HFFc6 (cell line): Measurements from ENCODE around the gene PCNX3. TPM values are rescaled to one million over a fixed set of nuclear protein-coding genes. Genes with fewer than 3 reads are reported as not detected.

ENCODE experiments used
- DNase-seq: peaks from one replicate; pipeline ENCODE4 v3.0.0-alpha.2; 2018
- H3K27ac Mint-ChIP-seq: 2 replicates; pipeline ENCODE4 v1.8.0; 2020; ENCODE audit warnings: mild to moderate bottlenecking, mixed read lengths
- H3K27me3 Mint-ChIP-seq: 2 replicates; pipeline ENCODE4 v1.8.0; 2021; ENCODE audit warnings: mild to moderate bottlenecking, moderate library complexity, mixed read lengths; ENCODE audit not compliant: insufficient read depth
- H3K36me3 Mint-ChIP-seq: 2 replicates; pipeline ENCODE4 v1.8.0; 2021; ENCODE audit warnings: low read depth, mixed read lengths
- H3K4me1 Mint-ChIP-seq: 2 replicates; pipeline ENCODE4 v1.8.0; 2020; ENCODE audit warnings: low read depth, mixed read lengths
- H3K4me3 Mint-ChIP-seq: 2 replicates; pipeline ENCODE4 v1.8.0; 2020; ENCODE audit warnings: mild to moderate bottlenecking, moderate library complexity, mixed read lengths
- H3K9me3 Mint-ChIP-seq: 2 replicates; pipeline ENCODE4 v1.8.0; 2020; ENCODE audit warnings: mild to moderate bottlenecking, mixed read lengths
- total RNA-seq, 6 experiments: library from RNA; stranded (reverse); fragmentation: NEBNext Ultra II Directional; extraction: Animal tissue kit (Norgen Biotek cat#: 25700); gene quantifications; 2 replicates in 1 of 6; 3 replicates in 5 of 6; pipeline ENCODE4 v1.2.3, GENCODE V29; 2021
- TF ChIP-seq, protein P1 (sequence below): fragments of 200-600 bp; sonication (generic); IDR thresholded peaks from 2 replicates; pipeline ENCODE4 v1.5.0; 2021; ENCODE audit warnings: antibody characterized with exemption, mild to moderate bottlenecking

PCNX3 gene
- total RNA-seq, 6 experiments from 2014 or later: 51.5 to 66.7 (median 57.3) TPM

DNA sequence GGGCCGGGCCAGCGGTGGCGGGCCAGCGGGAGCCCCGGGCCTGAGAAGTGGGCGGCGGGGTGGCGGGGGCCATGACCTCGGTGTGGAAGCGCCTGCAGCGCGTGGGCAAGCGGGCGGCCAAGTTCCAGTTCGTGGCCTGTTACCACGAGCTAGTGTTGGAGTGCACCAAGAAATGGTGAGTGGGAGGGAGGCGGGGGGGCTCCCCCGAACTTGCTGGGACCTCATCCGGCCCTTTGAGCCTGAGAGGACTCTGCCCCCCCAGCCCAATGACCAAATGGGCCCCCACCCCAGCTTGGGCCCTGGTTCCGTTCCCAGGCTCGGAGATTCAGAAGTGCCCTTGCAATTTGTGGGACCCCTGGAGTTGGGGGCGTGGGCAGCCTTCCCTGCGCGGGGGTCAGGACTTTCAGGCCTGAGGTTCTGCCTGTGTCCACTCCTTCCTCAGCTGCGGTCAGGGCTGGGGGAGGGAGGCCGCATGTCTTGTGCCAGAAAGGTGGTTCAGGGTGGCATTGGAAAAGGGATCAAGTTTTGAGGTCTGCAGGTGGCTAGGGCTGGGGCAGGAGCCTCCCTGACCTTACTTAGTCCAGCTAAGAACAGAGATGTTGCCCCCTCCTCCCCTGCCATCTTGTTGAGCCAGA, 39.2 kb upstream of the PCNX3 start:
- DNase-seq: no peak
- H3K4me3 Mint-ChIP-seq: peak overlapping the region; percentile 89
- peaks cover 59% of the 10 kb centered on the region for H3K4me1 Mint-ChIP-seq
- peak overlapping the region; percentile 81 for H3K27ac Mint-ChIP-seq
- H3K27me3 Mint-ChIP-seq: peaks cover 13% of the 10 kb centered on the region
- no peaks in the 10 kb centered on the region for H3K9me3 Mint-ChIP-seq
- TF ChIP-seq, protein P1, sequence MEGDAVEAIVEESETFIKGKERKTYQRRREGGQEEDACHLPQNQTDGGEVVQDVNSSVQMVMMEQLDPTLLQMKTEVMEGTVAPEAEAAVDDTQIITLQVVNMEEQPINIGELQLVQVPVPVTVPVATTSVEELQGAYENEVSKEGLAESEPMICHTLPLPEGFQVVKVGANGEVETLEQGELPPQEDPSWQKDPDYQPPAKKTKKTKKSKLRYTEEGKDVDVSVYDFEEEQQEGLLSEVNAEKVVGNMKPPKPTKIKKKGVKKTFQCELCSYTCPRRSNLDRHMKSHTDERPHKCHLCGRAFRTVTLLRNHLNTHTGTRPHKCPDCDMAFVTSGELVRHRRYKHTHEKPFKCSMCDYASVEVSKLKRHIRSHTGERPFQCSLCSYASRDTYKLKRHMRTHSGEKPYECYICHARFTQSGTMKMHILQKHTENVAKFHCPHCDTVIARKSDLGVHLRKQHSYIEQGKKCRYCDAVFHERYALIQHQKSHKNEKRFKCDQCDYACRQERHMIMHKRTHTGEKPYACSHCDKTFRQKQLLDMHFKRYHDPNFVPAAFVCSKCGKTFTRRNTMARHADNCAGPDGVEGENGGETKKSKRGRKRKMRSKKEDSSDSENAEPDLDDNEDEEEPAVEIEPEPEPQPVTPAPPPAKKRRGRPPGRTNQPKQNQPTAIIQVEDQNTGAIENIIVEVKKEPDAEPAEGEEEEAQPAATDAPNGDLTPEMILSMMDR: no peak
- peaks cover 10% of the 10 kb centered on the region for H3K36me3 Mint-ChIP-seq

DNA sequence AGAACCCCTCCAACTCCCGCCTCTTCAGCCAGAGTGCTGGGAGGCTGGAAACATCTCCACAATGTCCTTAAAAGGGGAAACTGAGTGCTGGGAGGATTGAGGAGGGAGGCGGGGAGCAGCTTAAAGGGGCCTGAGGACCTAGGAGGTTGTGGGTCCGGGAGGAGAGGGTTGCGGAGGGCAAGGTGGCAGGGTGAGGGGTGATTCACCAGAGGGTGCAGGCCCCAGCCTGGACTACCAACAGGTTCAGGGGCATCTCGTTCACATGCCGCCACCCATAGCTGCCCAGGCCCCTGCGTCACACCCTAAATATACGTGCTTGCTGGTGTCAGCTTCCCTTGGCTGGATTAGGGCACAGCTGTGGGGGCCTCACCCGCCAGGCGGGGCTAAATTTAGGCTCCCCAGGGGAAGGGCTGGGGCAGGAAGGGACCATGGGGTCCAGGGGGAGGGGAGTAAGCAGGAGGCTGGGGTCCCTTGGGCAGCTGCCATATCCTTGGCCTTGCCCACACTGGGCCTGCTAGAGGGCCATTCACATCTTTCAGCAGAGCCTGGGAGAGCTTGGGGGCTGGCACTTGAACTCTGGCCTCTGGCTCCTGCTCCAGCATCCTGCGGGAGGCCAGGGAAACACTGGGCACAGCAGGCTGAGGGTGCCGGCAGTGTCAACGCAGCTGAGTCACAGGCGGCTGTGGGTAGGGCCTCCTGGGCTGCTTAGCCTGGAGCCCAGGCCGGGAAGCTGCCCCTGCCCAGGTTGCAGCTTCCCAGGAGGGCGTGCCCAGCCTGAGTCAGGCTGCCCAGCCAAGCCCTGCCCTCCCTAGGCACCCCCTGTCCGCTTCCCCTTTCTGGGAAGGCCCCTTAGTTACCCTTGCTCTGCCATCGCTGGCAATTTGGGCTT, 38.5 kb upstream of the PCNX3 start:
- TF ChIP-seq, protein P1: no peak
- peak overlapping the region; percentile 81 for H3K27ac Mint-ChIP-seq
- peaks cover 10% of the 10 kb centered on the region for H3K36me3 Mint-ChIP-seq
- peaks cover 13% of the 10 kb centered on the region for H3K27me3 Mint-ChIP-seq
- no peaks in the 10 kb centered on the region for H3K9me3 Mint-ChIP-seq
- peak; percentile 69 for DNase-seq
- H3K4me1 Mint-ChIP-seq: peaks cover 51% of the 10 kb centered on the region
- H3K4me3 Mint-ChIP-seq: peak overlapping the region; percentile 89

DNA sequence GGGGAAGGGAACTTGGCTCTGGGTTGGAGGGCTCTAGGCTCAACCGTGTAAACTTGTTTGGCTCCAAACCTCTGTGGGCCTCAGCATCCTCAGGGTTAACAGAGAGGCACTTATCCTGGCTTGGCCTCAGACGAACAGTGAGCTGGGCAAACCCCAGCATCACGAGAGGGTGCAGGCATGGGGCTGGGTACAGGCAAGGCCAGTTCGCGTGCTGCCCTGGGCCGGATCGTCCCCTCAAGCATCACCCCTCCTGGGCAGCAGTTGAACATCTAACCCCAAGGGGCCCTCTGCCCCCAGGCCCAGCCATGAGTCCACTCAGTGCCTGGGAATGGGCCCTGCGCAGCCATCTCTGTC, 37.8 kb upstream of the PCNX3 start:
- peaks cover 13% of the 10 kb centered on the region for H3K27me3 Mint-ChIP-seq
- H3K27ac Mint-ChIP-seq: peak overlapping the region; percentile 81
- H3K4me3 Mint-ChIP-seq: peak overlapping the region; percentile 69
- H3K4me1 Mint-ChIP-seq: peaks cover 49% of the 10 kb centered on the region
- DNase-seq: no peak
- TF ChIP-seq, protein P1: no peak
- peaks cover 9% of the 10 kb centered on the region for H3K36me3 Mint-ChIP-seq
- H3K9me3 Mint-ChIP-seq: no peaks in the 10 kb centered on the region

DNA sequence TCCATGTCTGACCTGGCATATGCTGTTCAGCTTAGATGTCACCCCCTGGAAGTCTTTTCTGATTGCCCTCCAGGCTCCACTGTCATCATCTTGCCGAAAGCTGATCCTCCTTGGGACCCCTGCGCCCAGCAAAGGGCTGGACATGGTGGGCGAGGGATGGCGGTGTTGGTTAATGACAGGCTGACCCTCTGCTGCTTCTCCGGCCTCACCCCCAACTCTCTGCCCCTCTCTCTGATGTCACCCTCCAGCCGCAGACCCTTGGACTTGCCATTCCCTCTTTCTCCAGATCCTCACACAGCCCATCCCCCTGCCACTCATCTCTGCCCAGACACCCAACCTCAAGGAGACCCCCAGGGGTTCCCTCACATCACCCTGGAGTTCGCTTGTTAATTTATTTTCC, 37.4 kb upstream of the PCNX3 start:
- H3K9me3 Mint-ChIP-seq: no peaks in the 10 kb centered on the region
- peaks cover 9% of the 10 kb centered on the region for H3K36me3 Mint-ChIP-seq
- peak overlapping the region; percentile 81 for H3K27ac Mint-ChIP-seq
- peak overlapping the region; percentile 69 for H3K4me3 Mint-ChIP-seq
- H3K4me1 Mint-ChIP-seq: peaks cover 45% of the 10 kb centered on the region
- peaks cover 11% of the 10 kb centered on the region for H3K27me3 Mint-ChIP-seq
- TF ChIP-seq, protein P1: no peak
- DNase-seq: no peak

DNA sequence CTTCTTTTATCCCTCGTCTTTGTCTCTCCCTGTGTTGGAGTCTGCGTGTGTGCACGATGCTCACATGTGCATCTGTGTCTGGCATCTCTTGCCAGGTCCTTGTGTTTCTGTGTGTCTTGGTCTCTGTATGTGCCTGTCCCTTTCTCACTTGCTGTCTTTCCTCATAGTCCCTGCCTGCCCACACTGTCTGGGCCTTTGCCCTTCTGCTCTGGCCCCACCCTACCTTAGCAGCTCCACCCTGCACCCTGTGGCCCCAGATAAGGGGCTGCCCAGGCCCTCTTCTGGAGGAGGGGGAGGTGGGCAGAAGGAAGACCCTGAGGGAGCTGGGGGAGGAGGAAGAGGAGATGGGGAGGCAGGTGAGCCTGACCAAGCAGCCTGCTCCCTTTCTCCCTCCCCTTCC, 36.9 kb upstream of the PCNX3 start:
- H3K27ac Mint-ChIP-seq: peak overlapping the region; percentile 81
- peak overlapping the region; percentile 69; the same call in 1 of the 2 replicates for H3K4me3 Mint-ChIP-seq
- peaks cover 40% of the 10 kb centered on the region for H3K4me1 Mint-ChIP-seq
- TF ChIP-seq, protein P1: no peak
- peaks cover 10% of the 10 kb centered on the region for H3K27me3 Mint-ChIP-seq
- no peak for DNase-seq
- no peaks in the 10 kb centered on the region for H3K9me3 Mint-ChIP-seq
- H3K36me3 Mint-ChIP-seq: peaks cover 9% of the 10 kb centered on the region
